GM19193 (cell line): ENCODE results near the gene YOD1.

Experiments used
- POLR2A ChIP-seq: IDR thresholded peaks from 4 replicates; pipeline ENCODE4 v1.6.1; 2011; ENCODE audit not compliant: insufficient read depth, insufficient read length; ENCODE audit errors: extremely low read depth

Gene YOD1

GRCh38 chr1:207017615-207018559 is 33.1 kb downstream of the YOD1 start:
- TF ChIP-seq POLR2A: no peak

DNA sequence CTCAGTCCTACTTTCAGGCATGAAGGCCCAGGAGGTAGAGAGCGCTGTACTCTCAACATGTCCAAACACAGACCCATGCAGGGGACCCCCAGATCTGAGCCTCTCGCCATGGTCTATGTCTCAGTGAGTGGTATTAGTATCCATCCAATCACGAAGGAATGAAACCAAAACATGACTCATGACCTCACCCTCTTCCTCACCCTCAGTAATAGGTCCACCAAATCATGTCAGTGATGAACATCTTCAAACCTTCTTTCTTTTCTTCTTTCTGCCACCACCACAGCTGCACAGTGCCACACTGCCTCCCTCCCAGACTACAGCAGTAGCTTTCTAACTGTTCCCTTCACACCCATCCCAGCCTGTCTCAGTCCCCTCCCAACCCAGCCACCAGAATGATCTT is 35.2 kb downstream of the YOD1 start:
- TF ChIP-seq POLR2A: no peak

DNA sequence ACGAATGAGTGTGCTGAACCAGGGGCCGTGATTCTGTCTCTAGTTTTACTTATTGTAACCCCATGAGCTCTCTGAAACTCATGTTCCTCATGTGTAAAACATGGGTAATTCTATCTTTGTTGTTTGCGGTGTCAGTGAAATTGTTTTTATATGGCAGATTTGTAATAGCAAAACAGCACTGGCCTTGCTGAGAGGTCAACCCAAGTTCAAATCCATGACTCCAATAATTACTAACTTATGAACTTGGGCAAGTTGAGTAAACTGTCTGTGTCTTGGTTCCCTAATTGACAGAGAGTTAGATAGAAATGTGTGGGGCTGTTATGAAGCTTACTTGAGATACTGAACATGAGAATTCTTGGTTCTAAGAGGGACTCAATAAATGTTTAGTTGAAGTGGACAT is 36.3 kb downstream of the YOD1 start:
- TF ChIP-seq POLR2A: no peak

GRCh38 chr1:207013321-207014085 is 37.5 kb downstream of the YOD1 start:
- no peak for TF ChIP-seq POLR2A

GRCh38 chr1:207010726-207011125 is 40.3 kb downstream of the YOD1 start:
- TF ChIP-seq POLR2A: no peak

- TF ChIP-seq POLR2A: no peak
Observed at GRCh38 chr1:207009945-207010344, 41.1 kb downstream of the YOD1 start.

- TF ChIP-seq POLR2A: no peak
Observed at GRCh38 chr1:207009182-207009850, 41.7 kb downstream of the YOD1 start.

- TF ChIP-seq POLR2A: no peak
Observed at GRCh38 chr1:207007352-207008033, 43.5 kb downstream of the YOD1 start.

DNA sequence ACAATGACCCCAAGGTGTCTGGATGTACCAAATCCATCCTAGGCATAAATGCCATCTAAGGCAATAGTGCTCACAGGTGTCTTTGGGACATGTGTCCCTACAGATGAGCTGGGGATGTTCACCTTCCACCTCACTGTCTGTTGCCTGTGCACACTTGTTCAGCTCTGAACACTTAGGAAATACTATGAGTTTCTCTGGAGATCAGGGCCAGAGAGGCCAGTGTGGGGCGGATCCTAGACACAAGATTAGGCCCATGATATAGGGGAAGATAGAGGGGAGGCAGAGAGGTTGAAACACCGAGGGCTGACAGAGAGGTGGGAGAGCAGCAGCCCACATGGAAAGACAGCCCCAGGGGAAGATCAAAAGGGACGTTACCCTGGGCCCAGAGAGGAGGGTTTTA is 44.1 kb downstream of the YOD1 start:
- no peak for TF ChIP-seq POLR2A

DNA sequence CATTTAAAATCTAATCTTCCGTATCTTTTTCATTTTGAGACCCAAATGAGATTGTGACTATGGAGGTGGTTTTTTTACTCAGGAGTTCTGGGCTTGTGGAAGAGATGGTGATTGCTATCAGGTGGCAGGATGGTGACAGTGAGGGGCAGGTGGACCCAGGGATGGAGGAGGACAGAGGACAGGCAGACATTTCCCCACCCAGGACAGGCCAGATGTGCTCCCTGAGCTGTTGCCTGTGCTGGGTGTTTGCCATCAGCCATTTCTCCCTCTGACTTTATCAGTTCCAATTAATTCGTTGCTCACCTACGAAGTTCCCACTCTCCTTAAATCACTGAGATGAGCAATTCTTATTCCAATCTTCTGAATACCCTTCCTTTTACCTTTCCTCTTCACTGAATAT is 44.9 kb downstream of the YOD1 start:
- no peak for TF ChIP-seq POLR2A

GRCh38 chr1:207004931-207005830 is 45.8 kb downstream of the YOD1 start:
- no peak for TF ChIP-seq POLR2A

DNA sequence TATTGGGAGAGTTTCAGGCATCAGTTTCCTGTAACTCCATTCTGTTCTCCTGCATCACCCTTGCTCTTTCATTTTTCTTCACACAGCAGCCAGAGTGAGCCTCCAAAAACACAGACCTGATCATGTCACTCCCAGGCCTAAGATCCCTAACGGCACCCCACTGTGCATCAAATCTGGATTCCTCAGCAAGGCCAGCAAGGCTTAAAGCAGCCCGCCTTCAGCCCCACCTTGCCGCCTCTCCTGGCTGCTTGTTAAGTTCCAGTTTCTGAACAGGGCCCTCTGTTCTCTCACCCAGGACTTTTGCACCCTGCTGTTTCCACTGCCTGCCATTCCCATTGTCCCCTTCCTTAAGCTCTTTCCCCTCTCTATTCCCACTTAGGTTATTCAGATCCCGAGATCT is 47.8 kb downstream of the YOD1 start:
- no peak for TF ChIP-seq POLR2A

- no peak for TF ChIP-seq POLR2A
Observed at GRCh38 chr1:207002724-207003146, 48.3 kb downstream of the YOD1 start.

DNA sequence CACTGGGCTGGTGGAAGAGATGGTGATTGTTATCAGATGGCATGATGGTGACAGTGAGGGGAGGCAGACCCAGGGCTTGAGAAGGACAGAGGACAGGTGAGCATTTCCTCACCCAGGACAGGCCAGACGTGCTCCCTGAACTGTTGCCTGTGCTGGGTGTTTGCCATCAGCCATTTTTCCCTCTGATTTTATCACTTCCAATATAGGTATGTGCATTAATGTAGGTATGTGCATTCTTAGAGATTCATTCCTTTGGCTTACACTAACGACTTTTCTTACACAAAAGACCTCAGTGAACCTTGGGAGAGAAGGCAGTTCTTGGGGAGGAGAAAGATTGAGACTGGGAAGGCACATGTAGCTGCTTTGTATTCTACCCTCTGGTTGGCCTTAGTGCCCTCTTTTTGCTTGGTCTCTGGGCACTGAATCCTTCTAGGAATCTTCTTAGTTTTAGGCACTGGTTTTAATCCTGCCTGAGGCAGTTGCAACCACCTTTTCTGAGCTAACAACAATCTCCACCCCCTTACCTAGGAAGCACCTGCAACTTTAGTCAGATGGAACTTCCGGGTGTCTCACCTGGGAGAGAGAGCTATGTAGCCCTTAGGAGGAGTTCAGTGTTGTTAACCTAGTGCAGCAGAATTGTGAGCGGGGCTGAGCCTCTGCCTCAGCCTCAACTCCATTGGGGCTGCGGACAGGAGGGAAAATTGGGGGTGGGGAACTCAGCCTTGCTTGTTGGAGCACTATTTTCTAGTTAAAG is 49.3 kb downstream of the YOD1 start:
- TF ChIP-seq POLR2A: no peak
